Mucosa of descending colon (tissue), 3 donors: ENCODE measurements around the gene DYRK1A. TPM values are rescaled to one million over a fixed set of nuclear protein-coding genes. Genes with fewer than 3 reads are reported as not detected.

Experiments used
- ATAC-seq: fragments of 200-7000 bp; cut with Tn5 transposase; one replicate; pipeline ENCODE4 v1.9.1; 2020; ENCODE audit warnings: mild to moderate bottlenecking, moderate library complexity
- DNase-seq, 3 donors: peaks; one replicate each; pipeline ENCODE4 v3.0.0-alpha.2; 2020
- H3K36me3 ChIP-seq: fragments of 200-600 bp; one replicate; pipeline ENCODE4 v1.8.0; 2021; ENCODE audit warnings: low read depth, mild to moderate bottlenecking
- H3K4me1 ChIP-seq: fragments of 200-600 bp; one replicate; pipeline ENCODE4 v1.8.0; 2021; ENCODE audit warnings: low read depth, mild to moderate bottlenecking
- H3K4me3 ChIP-seq: fragments of 200-600 bp; one replicate; pipeline ENCODE4 v1.8.0; 2021; ENCODE audit warnings: mild to moderate bottlenecking
- H3K9me3 ChIP-seq: fragments of 200-600 bp; one replicate; pipeline ENCODE4 v1.8.0; 2021; ENCODE audit warnings: mild to moderate bottlenecking
- CTCF ChIP-seq: fragments of 200-600 bp; IDR thresholded peaks from one replicate; pipeline ENCODE4 v1.8.0; 2022; ENCODE audit warnings: antibody characterized with exemption, mild to moderate bottlenecking
- intact Hi-C, 2 donors: fragments of 100-400 bp; cut with DNase I in 1 of 2; cut with micrococcal nuclease in 1 of 2; formaldehyde crosslinking; loops; one replicate each; pipeline versions ENCODE4 v1.11.0 to v1.11.1; 2022; cut with DNase I, micrococcal nuclease
- total RNA-seq, 3 donors: library from RNA; stranded (reverse); fragmentation: NEBNext Ultra II Directional in 2 of 3; extraction: Animal tissue kit (Norgen Biotek cat#: 25700) in 2 of 3; gene quantifications; one replicate each; pipeline versions ENCODE4 v1.2.1 to v1.2.4, GENCODE V29; 2021 to 2023
- donor health status: DM: no; HTN: no; CAD: no; lungs with moderate emphysema.
- donor health status: DM: no; HTN: no; CAD: no.
- donor health status: DM: no; HTN: yes; CAD: no.

The DYRK1A gene
- total RNA-seq, 3 donors from 2014 or later, result 61.2 to 76.5 (median 72.7) TPM

DNA sequence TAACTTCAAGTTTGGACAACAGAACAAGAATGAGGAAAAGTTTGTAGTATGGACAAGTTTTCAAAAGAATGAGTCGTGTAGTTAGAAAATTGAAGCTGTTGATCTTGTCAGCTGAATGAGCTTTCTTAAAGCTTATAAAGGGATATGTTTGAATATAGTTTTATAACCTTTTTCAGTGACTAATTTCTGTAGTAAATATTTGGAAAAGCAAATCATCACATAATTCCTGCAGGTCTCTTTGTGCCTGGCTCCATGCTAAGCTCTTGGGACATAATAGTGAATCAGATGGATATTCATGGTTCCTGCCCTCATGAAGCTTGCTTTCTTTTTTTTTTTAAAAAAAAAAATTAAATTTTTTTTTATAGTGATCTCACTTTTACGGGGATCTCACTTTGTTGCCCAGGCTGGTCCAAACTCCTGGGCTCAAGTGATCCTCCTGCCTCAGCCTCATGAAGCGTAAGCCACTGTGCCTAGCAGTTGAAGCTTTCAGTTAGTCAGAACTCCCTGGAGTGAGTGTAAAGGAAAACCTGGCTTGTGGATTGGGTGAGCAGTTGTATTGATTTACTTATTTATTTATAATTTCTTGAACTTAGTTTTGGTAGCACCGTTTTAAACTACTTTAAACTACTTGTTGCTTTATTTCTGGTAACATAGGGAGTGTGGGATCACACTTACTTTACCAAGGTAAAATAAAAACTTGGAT, 15.5 kb downstream of the DYRK1A start:
- Histone ChIP-seq H3K4me3 (no peak overlapping the region), H3K9me3 (no peaks in the 10 kb centered on the region), H3K4me1 (peaks cover 40% of the 10 kb centered on the region), H3K36me3 (no peaks in the 10 kb centered on the region)
- DNase-seq, result no peak
- ATAC-seq, result no peak
- no peak for TF ChIP-seq CTCF
- intact Hi-C loops, result no loop called here

GRCh38 chr21:37383086-37383485, 16.5 kb downstream of the DYRK1A start:
- intact Hi-C loops, result no loop called here
- Histone ChIP-seq H3K9me3 (no peaks in the 10 kb centered on the region), H3K4me1 (peaks cover 40% of the 10 kb centered on the region), H3K4me3 (no peak overlapping the region), H3K36me3 (no peaks in the 10 kb centered on the region)
- ATAC-seq (no peak), DNase-seq (no peak)
- TF ChIP-seq CTCF, result no peak

DNA sequence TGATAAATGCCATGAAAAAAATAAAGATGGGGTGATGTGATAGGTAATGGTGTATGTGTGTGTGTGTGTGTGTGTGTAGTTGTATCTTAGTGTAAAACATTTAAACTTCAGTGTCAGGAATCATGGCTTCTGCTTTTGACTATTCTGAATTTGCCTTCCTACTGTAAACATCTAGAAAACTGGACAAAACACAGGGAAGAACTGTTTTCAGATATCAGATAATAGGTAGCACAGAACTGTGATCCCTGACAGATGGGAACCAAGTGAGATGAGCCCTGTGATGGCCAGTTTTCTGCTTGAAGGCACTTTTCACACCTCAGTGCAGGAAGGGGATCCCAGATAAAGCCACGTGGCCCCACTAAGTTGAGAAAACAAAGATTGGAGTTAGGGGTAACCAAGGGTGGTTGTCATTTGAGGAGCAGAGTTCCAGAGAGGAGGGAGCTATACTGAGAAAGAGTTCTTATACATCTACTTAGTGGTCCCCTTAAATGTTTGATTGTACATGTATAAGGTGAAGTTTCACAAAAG, 17.3 kb downstream of the DYRK1A start:
- peaks cover 38% of the 10 kb centered on the region for H3K4me1 ChIP-seq

GRCh38 chr21:37384416-37384815, 17.8 kb downstream of the DYRK1A start:
- ATAC-seq, result no peak
- no peak for DNase-seq
- no peak for TF ChIP-seq CTCF
- Histone ChIP-seq H3K36me3 (no peaks in the 10 kb centered on the region), H3K4me3 (no peak overlapping the region), H3K4me1 (peaks cover 35% of the 10 kb centered on the region), H3K9me3 (no peaks in the 10 kb centered on the region)
- intact Hi-C loops, result no loop called here

More for the DNA sequence above, 17.3 kb downstream of the DYRK1A start:
- Histone ChIP-seq H3K9me3 (no peaks in the 10 kb centered on the region), H3K4me3 (no peak overlapping the region), H3K36me3 (no peaks in the 10 kb centered on the region)
- ATAC-seq (no peak), DNase-seq (no peak)
- intact Hi-C loops, result no loop called here
- TF ChIP-seq CTCF, result no peak

- DNase-seq (no peak), ATAC-seq (no peak)
- Histone ChIP-seq H3K36me3 (no peaks in the 10 kb centered on the region), H3K4me1 (peaks cover 31% of the 10 kb centered on the region), H3K9me3 (no peaks in the 10 kb centered on the region), H3K4me3 (no peak overlapping the region)
- no peak for TF ChIP-seq CTCF
- intact Hi-C loops, result no loop called here
These were observed 18.7 kb downstream of the DYRK1A start for GRCh38 chr21:37385179-37385765.
